ENCODE results near the gene CAGE1.
"Not testable (repeated sequence)": the region's sequence is repeated elsewhere in the genome, so short reads cannot be mapped to it uniquely, and the experiment has no call there.

The CAGE1 gene

GRCh38 chr6:7406743-7407142 lies 17.2 kb upstream of the CAGE1 start:
- DNase-seq: no peak

GRCh38 chr6:7404546-7404945 lies 15.0 kb upstream of the CAGE1 start:
- DNase-seq: no peak

- peak; percentile 66 for DNase-seq
These were observed 13.2 kb upstream of the CAGE1 start for GRCh38 chr6:7402716-7403115.

- no peak for DNase-seq
These were observed 11.5 kb upstream of the CAGE1 start for GRCh38 chr6:7401075-7401474.

- DNase-seq: no peak
These were observed 2.9 kb upstream of the CAGE1 start for GRCh38 chr6:7392402-7392801.

GRCh38 chr6:7391151-7391550 lies 1.6 kb upstream of the CAGE1 start:
- DNase-seq: peak; percentile 75

GRCh38 chr6:7390226-7390878 lies 810 bp upstream of the CAGE1 start:
- no peak for DNase-seq

- peak; percentile 56 for DNase-seq
These were observed 436 bp downstream of the CAGE1 start for GRCh38 chr6:7389162-7389450.

GRCh38 chr6:7381092-7381491 lies 8.4 kb downstream of the CAGE1 start:
- DNase-seq: no peak

GRCh38 chr6:7378740-7379139 lies 10.8 kb downstream of the CAGE1 start:
- DNase-seq: peak; percentile 62

- DNase-seq: no peak
These were observed 11.6 kb downstream of the CAGE1 start for GRCh38 chr6:7377961-7378360.

- DNase-seq: peak; percentile 18
These were observed 15.8 kb downstream of the CAGE1 start for GRCh38 chr6:7373739-7374138.

GRCh38 chr6:7367408-7367807 lies 22.1 kb downstream of the CAGE1 start:
- DNase-seq: no peak

- not testable (repeated sequence) for DNase-seq
These were observed 37.6 kb downstream of the CAGE1 start for GRCh38 chr6:7351916-7352315.

- DNase-seq: not testable (repeated sequence)
These were observed 39.0 kb downstream of the CAGE1 start for GRCh38 chr6:7350591-7350990.

GRCh38 chr6:7347551-7347997 lies 42.0 kb downstream of the CAGE1 start:
- not testable (repeated sequence) for DNase-seq

GRCh38 chr6:7344773-7345450 lies 44.6 kb downstream of the CAGE1 start:
- DNase-seq: not testable (repeated sequence)

GRCh38 chr6:7343546-7344475 lies 45.7 kb downstream of the CAGE1 start:
- no peak for DNase-seq

GRCh38 chr6:7341989-7342742 lies 47.4 kb downstream of the CAGE1 start:
- no peak for DNase-seq

GRCh38 chr6:7341271-7341670 lies 48.3 kb downstream of the CAGE1 start:
- DNase-seq: no peak

GRCh38 chr6:7339007-7339732 lies 50.4 kb downstream of the CAGE1 start:
- DNase-seq: peak; percentile 70

- no peak for DNase-seq
These were observed 51.5 kb downstream of the CAGE1 start for GRCh38 chr6:7338031-7338430.

Data from inflammatory macrophage treated with lipopolysaccharide for 4 hours (primary cell).